BJ (cell line): ENCODE measurements around the gene PPP2R5D. TPM values are rescaled to one million over a fixed set of nuclear protein-coding genes. Genes with fewer than 3 reads are reported as not detected.

Experiments used
- CTCF ChIA-PET: fragments of 350-600 bp; formaldehyde crosslinking; extraction: SDS; loops from one replicate; lab custom pipeline; 2021; ENCODE audit warnings: antibody characterized with exemption, inconsistent platforms; lab: Yijun Ruan, JAX
- POLR2A ChIA-PET: fragments of 300-600 bp; sonication (Branson Sonifier 250); formaldehyde crosslinking; extraction: SDS; loops from one replicate; lab custom pipeline; 2021; ENCODE audit warnings: antibody characterized with exemption; lab: Charles Lee
- DNase-seq: peaks from one replicate; pipeline ENCODE4 v3.0.0-alpha.2; 2011; ENCODE audit warnings: low read depth
- H3K27me3 ChIP-seq: 2 replicates; pipeline ENCODE4 v1.6.0; 2011; ENCODE audit warnings: low read length; ENCODE audit not compliant: control insufficient read depth, insufficient read depth
- H3K36me3 ChIP-seq: 2 replicates; pipeline ENCODE4 v1.5.1; 2011; ENCODE audit warnings: low read length; ENCODE audit not compliant: control insufficient read depth, insufficient read depth
- H3K4me3 ChIP-seq: 2 replicates; pipeline ENCODE4 v1.5.1; 2011; ENCODE audit warnings: low read depth, mild to moderate bottlenecking, control low read depth, low read length
- CTCF ChIP-seq: IDR thresholded peaks from 2 replicates; pipeline ENCODE4 v1.5.1; 2011; ENCODE audit warnings: low read depth, mild to moderate bottlenecking, control low read depth, inconsistent platforms, low read length, moderate library complexity; ENCODE audit not compliant: insufficient read depth
- polyA plus RNA-seq: library from polyadenylated mRNA; depleted of rRNA; stranded (reverse); fragments of >200 nt; gene quantifications from 2 replicates; pipeline ENCODE4 v1.2.3, GENCODE V29; 2011

PPP2R5D gene
- polyA plus RNA-seq, 1 experiment: 61.8 TPM

DNA sequence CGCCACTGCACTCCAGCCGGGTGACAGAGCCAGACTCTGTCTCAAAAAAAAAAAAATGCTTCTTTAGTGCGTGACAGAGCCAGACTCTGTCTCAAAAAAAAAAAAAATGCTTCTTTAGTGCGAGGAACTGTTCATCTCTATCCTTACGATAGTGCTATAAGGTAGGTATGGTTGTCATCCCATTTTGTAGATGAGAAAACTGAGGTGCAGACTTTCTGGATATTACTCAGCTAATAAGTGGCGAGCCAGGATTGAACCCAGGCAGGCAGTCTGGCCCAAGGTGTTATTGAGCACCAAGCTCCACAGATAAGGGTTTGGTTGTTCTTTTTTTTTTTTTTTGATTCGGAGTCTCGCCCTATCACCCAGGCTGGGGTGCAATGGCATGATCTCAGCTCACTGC, 17.5 kb downstream of the PPP2R5D start:
- POLR2A ChIA-PET: no interaction called here
- no peaks in the 10 kb centered on the region for H3K27me3 ChIP-seq
- CTCF ChIA-PET: interaction anchor here (0.6 kb wide), 1 partner anchor 334 kb away, joined by 3 read pairs; no protein-coding TSS in a partner anchor
- DNase-seq: no peak
- no peak overlapping the region for H3K4me3 ChIP-seq
- no peak for TF ChIP-seq CTCF
- H3K36me3 ChIP-seq: peaks cover 1% of the 10 kb centered on the region; the same call in 1 of the 2 replicates

GRCh38 chr6:43005844-43006243, 21.5 kb downstream of the PPP2R5D start:
- H3K4me3 ChIP-seq: no peak overlapping the region
- DNase-seq: no peak
- POLR2A ChIA-PET: no interaction called here
- CTCF ChIA-PET: interaction anchor here (1.5 kb wide), 1 partner anchor 11 kb away, joined by 4 read pairs; no protein-coding TSS in a partner anchor
- H3K36me3 ChIP-seq: peaks cover 9% of the 10 kb centered on the region
- no peaks in the 10 kb centered on the region for H3K27me3 ChIP-seq
- TF ChIP-seq CTCF: no peak

DNA sequence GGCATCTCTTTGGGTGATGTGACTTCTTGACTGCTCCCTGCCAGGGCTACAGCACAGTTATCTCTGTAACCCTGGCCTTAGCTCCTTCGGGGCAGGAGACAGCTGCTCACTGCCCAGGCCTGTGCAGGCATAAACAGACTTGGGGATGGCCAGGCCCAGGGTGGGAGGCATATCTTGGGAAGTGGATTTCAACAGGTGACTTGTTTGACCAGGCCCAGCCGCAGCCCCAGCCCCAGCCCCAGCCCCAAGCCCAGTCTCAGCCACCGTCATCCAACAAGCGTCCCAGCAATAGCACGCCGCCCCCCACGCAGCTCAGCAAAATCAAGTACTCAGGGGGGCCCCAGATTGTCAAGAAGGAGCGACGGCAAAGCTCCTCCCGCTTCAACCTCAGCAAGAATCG, 21.9 kb downstream of the PPP2R5D start:
- H3K4me3 ChIP-seq: no peak overlapping the region
- POLR2A ChIA-PET: no interaction called here
- CTCF ChIA-PET: interaction anchor here (1.5 to 3.7 kb wide), 2 partner anchors 9 to 11 kb away, joined by 4 to 16 read pairs; no protein-coding TSS in a partner anchor
- no peaks in the 10 kb centered on the region for H3K27me3 ChIP-seq
- no peak for DNase-seq
- TF ChIP-seq CTCF: no peak
- H3K36me3 ChIP-seq: peaks cover 10% of the 10 kb centered on the region

- CTCF ChIA-PET: interaction anchor here (0.8 to 3.7 kb wide), 4 partner anchors 10 to 106 kb away, joined by 3 to 16 read pairs (median 4); no protein-coding TSS in a partner anchor
- no peak for DNase-seq
- no peak for TF ChIP-seq CTCF
- POLR2A ChIA-PET: no interaction called here
- H3K4me3 ChIP-seq: no peak overlapping the region
- no peaks in the 10 kb centered on the region for H3K27me3 ChIP-seq
- peaks cover 10% of the 10 kb centered on the region for H3K36me3 ChIP-seq
Observed at GRCh38 chr6:43007126-43007525, 22.8 kb downstream of the PPP2R5D start.

DNA sequence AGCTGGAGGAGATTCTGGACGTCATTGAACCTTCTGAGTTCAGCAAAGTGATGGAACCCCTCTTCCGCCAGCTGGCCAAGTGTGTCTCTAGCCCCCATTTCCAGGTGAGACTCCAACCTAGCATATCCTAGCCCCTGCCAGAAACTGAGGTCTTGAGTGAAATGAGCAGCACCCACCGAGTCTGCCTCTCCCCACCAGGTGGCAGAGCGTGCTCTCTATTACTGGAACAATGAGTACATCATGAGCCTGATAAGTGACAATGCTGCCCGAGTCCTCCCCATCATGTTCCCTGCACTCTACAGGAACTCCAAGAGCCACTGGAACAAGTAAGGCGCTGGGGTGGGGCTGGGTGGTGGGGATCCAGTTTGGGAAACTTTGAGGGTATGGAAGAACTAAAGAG, 24.8 kb downstream of the PPP2R5D start:
- peaks cover 12% of the 10 kb centered on the region for H3K36me3 ChIP-seq
- DNase-seq: no peak
- TF ChIP-seq CTCF: peak; percentile 59
- ChIA-PET POLR2A (no interaction called here), CTCF (interaction anchor here (1.0 to 3.7 kb wide), 3 partner anchors 12 to 134 kb away, joined by 3 to 16 read pairs (median 8); no protein-coding TSS in a partner anchor)
- H3K27me3 ChIP-seq: no peaks in the 10 kb centered on the region
- no peak overlapping the region for H3K4me3 ChIP-seq
